Activated T-cell treated with anti-CD3 and anti-CD28 coated beads, Interleukin-2, amount 50 U/mL, for 48 hours (primary cell): ENCODE results near the gene COMMD2.

Experiments used
- DNase-seq, 2 experiments: peaks; one replicate each; pipeline ENCODE4 v3.0.0-alpha.2; 2020

Gene COMMD2

GRCh38 chr3:149763565-149764195 lies 11.4 kb upstream of the COMMD2 start:
- no peak for DNase-seq

- no peak for DNase-seq
These were observed 1.4 kb upstream of the COMMD2 start for GRCh38 chr3:149753717-149754116.

GRCh38 chr3:149752788-149753136 lies 473 bp upstream of the COMMD2 start:
- no peak for DNase-seq

GRCh38 chr3:149751551-149751950 lies 738 bp downstream of the COMMD2 start:
- DNase-seq = no peak

- DNase-seq = no peak
These were observed 7.7 kb downstream of the COMMD2 start for GRCh38 chr3:149744606-149745005.

GRCh38 chr3:149744151-149744550 lies 8.1 kb downstream of the COMMD2 start:
- DNase-seq = no peak

GRCh38 chr3:149739396-149739795 lies 12.9 kb downstream of the COMMD2 start:
- no peak for DNase-seq

GRCh38 chr3:149738876-149739275 lies 13.4 kb downstream of the COMMD2 start:
- DNase-seq = no peak

GRCh38 chr3:149736953-149737205 lies 15.4 kb downstream of the COMMD2 start:
- DNase-seq = no peak

GRCh38 chr3:149736175-149736952 lies 15.9 kb downstream of the COMMD2 start:
- no peak for DNase-seq

GRCh38 chr3:149732234-149732633 lies 20.1 kb downstream of the COMMD2 start:
- no peak for DNase-seq

GRCh38 chr3:149727656-149728055 lies 24.6 kb downstream of the COMMD2 start:
- no peak for DNase-seq

GRCh38 chr3:149726716-149727407 lies 25.4 kb downstream of the COMMD2 start:
- DNase-seq = no peak

GRCh38 chr3:149723781-149724180 lies 28.5 kb downstream of the COMMD2 start:
- DNase-seq = no peak

GRCh38 chr3:149720918-149721317 lies 31.4 kb downstream of the COMMD2 start:
- DNase-seq = no peak

- DNase-seq = peak; percentile 35 to 40
These were observed 34.8 kb downstream of the COMMD2 start for GRCh38 chr3:149717391-149718056.

GRCh38 chr3:149716984-149717383 lies 35.3 kb downstream of the COMMD2 start:
- DNase-seq = no peak

GRCh38 chr3:149715247-149715646 lies 37.0 kb downstream of the COMMD2 start:
- DNase-seq = no peak

GRCh38 chr3:149713730-149714654 lies 38.3 kb downstream of the COMMD2 start:
- no peak for DNase-seq

GRCh38 chr3:149706905-149707304 lies 45.4 kb downstream of the COMMD2 start:
- DNase-seq = no peak

- DNase-seq = no peak
These were observed 46.9 kb downstream of the COMMD2 start for GRCh38 chr3:149705416-149705815.

GRCh38 chr3:149703466-149703865 lies 48.8 kb downstream of the COMMD2 start:
- no peak for DNase-seq
